CD14-positive monocyte (primary cell): ENCODE measurements around the gene XPO6. TPM values are rescaled to one million over a fixed set of nuclear protein-coding genes. Genes with fewer than 3 reads are reported as not detected.

Experiments
- DNase-seq, 3 donors: peaks; one replicate each; pipeline ENCODE4 v3.0.0-alpha.2; 2011 to 2022
- H2AFZ ChIP-seq: 2 replicates; pipeline ENCODE4 v1.6.0; 2012; ENCODE audit warnings: mild to moderate bottlenecking, low read depth, low read length, inconsistent platforms; ENCODE audit not compliant: insufficient read depth, poor library complexity, severe bottlenecking
- H3K27ac ChIP-seq, 2 donors: 1 replicate in 1 of 2; 2 replicates in 1 of 2; pipeline ENCODE4 v1.5.1; 2012 to 2013; ENCODE audit warnings: low read length in 2 of 2, control low read depth in 1 of 2, inconsistent platforms in 1 of 2, low read depth in 1 of 2, mild to moderate bottlenecking in 1 of 2
- H3K27me3 ChIP-seq, 2 donors: one replicate each; pipeline versions ENCODE4 v1.6.0 to v1.6.1; 2011 to 2013; ENCODE audit warnings: low read length in 2 of 2; ENCODE audit not compliant: control insufficient read depth in 2 of 2, insufficient read depth in 2 of 2
- H3K36me3 ChIP-seq, 2 donors: replicated peaks in 1 of 2; 1 replicate in 1 of 2; 2 replicates in 1 of 2; pipeline versions ENCODE4 v1.5.1 to v1.6.1; 2012 to 2013; ENCODE audit warnings: low read length in 2 of 2, control low read depth in 1 of 2, inconsistent platforms in 1 of 2, mild to moderate bottlenecking in 1 of 2; ENCODE audit not compliant: insufficient read depth in 2 of 2, control insufficient read depth in 1 of 2
- H3K4me1 ChIP-seq, 2 donors: 1 replicate in 1 of 2; 2 replicates in 1 of 2; pipeline versions ENCODE4 v1.5.1 to v1.6.1; 2012 to 2013; ENCODE audit warnings: low read length in 2 of 2, control low read depth in 1 of 2, inconsistent platforms in 1 of 2, mild to moderate bottlenecking in 1 of 2, moderate library complexity in 1 of 2; ENCODE audit not compliant: insufficient read depth in 2 of 2, control insufficient read depth in 1 of 2
- H3K4me2 ChIP-seq: replicated peaks from 2 replicates; pipeline ENCODE3; 2012; ENCODE audit warnings: low read length, moderate library complexity, mild to moderate bottlenecking; ENCODE audit not compliant: poor library complexity, severe bottlenecking; ENCODE audit errors: extremely low read depth
- H3K4me3 ChIP-seq, 3 experiments: fragments of 200-600 bp in 1 of 3; sonication (generic) in 1 of 3; replicated peaks in 1 of 3; 1 replicate in 2 of 3; 2 replicates in 1 of 3; pipeline ENCODE4 v1.5.1; 2011 to 2013; ENCODE audit warnings: low read length in 3 of 3, mild to moderate bottlenecking in 3 of 3, control low read depth in 2 of 3, low read depth in 2 of 3, inconsistent platforms in 1 of 3, moderate library complexity in 1 of 3
- H3K79me2 ChIP-seq: 2 replicates; pipeline ENCODE4 v1.6.0; 2012; ENCODE audit warnings: mild to moderate bottlenecking, control low read depth, inconsistent platforms, low read length, moderate library complexity; ENCODE audit not compliant: insufficient read depth
- H3K9ac ChIP-seq: 2 replicates; pipeline ENCODE4 v1.6.0; 2017; ENCODE audit warnings: low read length, mild to moderate bottlenecking; ENCODE audit not compliant: insufficient read depth, poor library complexity, severe bottlenecking
- H3K9me3 ChIP-seq, 2 donors: replicated peaks in 1 of 2; 1 replicate in 1 of 2; 2 replicates in 1 of 2; pipeline versions ENCODE4 v1.5.1 to v1.6.1; 2012 to 2013; ENCODE audit warnings: low read length in 2 of 2, control low read depth in 1 of 2; ENCODE audit not compliant: control insufficient read depth in 1 of 2, insufficient read depth in 1 of 2
- H4K20me1 ChIP-seq: 2 replicates; pipeline ENCODE4 v1.6.0; 2012; ENCODE audit warnings: mild to moderate bottlenecking, low read length, control low read depth, moderate library complexity; ENCODE audit not compliant: insufficient read depth
- H3K27ac Mint-ChIP-seq, 7 donors: one replicate each; pipeline ENCODE4 v1.8.0; 2020; ENCODE audit warnings: mild to moderate bottlenecking in 7 of 7, mixed read lengths in 7 of 7, moderate library complexity in 6 of 7, inconsistent platforms in 2 of 7
- H3K27me3 Mint-ChIP-seq, 3 donors: one replicate each; pipeline ENCODE4 v1.8.0; 2021 to 2022; ENCODE audit warnings: low read depth in 3 of 3, mild to moderate bottlenecking in 3 of 3, mixed read lengths in 3 of 3, moderate library complexity in 3 of 3, inconsistent platforms in 1 of 3
- H3K36me3 Mint-ChIP-seq, 2 donors: one replicate each; pipeline ENCODE4 v1.8.0; 2020; ENCODE audit warnings: mixed read lengths in 2 of 2, inconsistent platforms in 1 of 2, mild to moderate bottlenecking in 1 of 2
- H3K4me1 Mint-ChIP-seq: one replicate; pipeline ENCODE4 v1.8.0; 2020; ENCODE audit warnings: mild to moderate bottlenecking, mixed read lengths
- H3K4me3 Mint-ChIP-seq, 2 donors: one replicate each; pipeline ENCODE4 v1.8.0; 2020; ENCODE audit warnings: mild to moderate bottlenecking in 2 of 2, mixed read lengths in 2 of 2, moderate library complexity in 1 of 2
- H3K9me3 Mint-ChIP-seq, 7 donors: one replicate each; pipeline ENCODE4 v1.8.0; 2020 to 2022; ENCODE audit warnings: mixed read lengths in 7 of 7, mild to moderate bottlenecking in 6 of 7, moderate library complexity in 6 of 7, inconsistent platforms in 2 of 7
- CTCF ChIP-seq: fragments of 200-600 bp; IDR thresholded peaks from one replicate; pipeline ENCODE4 v1.8.0; 2022; ENCODE audit warnings: antibody characterized with exemption, mild to moderate bottlenecking
- WGBS: methylation state at CpG from one replicate; pipeline ENCODE4 v1.1.5; 2013; ENCODE audit warnings: missing lambda C conversion rate; ENCODE audit not compliant: insufficient coverage; 5-methylcytosine and 5-hydroxymethylcytosine counted together
- intact Hi-C, 2 donors: fragments of 100-400 bp; cut with micrococcal nuclease; formaldehyde crosslinking; loops; one replicate each; pipeline versions ENCODE4 v1.15.0 to v1.15.1; 2023
- polyA plus RNA-seq, 3 donors: library from polyadenylated mRNA; depleted of rRNA in 1 of 3; unstranded in 2 of 3; stranded (reverse) in 1 of 3; fragments of 300-500 nt in 2 of 3; fragments of >200 nt in 1 of 3; fragmentation: Illumina TruSeq in 2 of 3; gene quantifications; 1 replicate in 2 of 3; 2 replicates in 1 of 3; pipeline ENCODE4 v1.2.3, GENCODE V29; 2012 to 2021

Gene XPO6
- polyA plus RNA-seq, 3 donors = 35.7 to 166 (median 38.3) TPM

DNA sequence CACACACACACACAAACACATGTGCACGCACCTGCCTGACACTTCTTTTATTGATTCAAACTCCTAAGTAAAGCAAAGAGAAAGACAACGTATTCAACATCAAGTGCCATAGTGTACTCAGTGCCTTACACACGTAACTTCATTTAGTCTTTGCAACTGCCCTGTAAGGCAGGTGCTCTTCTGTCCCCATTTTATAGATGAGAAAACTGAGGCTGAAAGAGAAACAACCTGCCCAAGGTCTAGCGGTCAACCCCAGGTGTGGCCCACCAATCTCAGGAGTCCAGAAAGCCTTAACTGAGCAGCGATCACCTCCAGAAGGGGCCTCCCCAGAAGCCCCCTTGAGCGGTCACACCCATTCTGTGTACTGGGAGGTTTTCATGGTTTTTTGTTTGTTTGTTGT, 137.9 kb downstream of the XPO6 start:
- Mint-ChIP-seq H3K4me1 (no peaks in the 10 kb centered on the region), H3K4me3 (no peak overlapping the region)
- H2AFZ ChIP-seq = no peak overlapping the region

DNA sequence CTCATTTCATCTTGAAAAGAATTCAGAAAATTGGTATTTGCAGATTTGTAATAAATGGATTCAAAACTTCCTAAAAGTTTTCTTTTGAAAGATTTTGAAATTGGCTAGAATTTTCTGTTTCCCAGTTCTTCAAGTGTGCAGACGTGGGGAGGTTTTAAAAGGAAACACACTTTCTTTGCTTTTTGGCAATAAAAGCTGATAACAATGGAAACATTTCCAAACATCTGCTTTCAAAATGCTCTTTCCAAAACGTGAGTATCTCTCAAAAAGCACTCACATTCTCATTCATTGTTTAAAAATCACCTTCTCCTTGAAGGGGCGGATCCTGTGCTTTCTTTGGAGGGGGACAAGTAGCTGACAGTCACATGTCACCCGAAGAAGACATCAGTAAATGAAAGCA, 139.7 kb downstream of the XPO6 start:
- Histone ChIP-seq H3K36me3 (no peaks in the 10 kb centered on the region), H2AFZ (no peak overlapping the region), H3K9ac (no peak overlapping the region), H3K27me3 (peaks cover 0 to under 1% of the 10 kb centered on the region in 2 donors), H3K4me3 (no peak overlapping the region), H3K4me1 (no peaks in the 10 kb centered on the region), H3K9me3 (no peaks in the 10 kb centered on the region), H4K20me1 (no peaks in the 10 kb centered on the region), H3K79me2 (no peaks in the 10 kb centered on the region), H3K27ac (no peak overlapping the region), H3K4me2 (no peak overlapping the region)
- 80% methylated on average over 1 of the region's 4 CpGs for WGBS
- TF ChIP-seq CTCF = no peak
- DNase-seq = no peak
- Mint-ChIP-seq H3K27ac (no peak overlapping the region), H3K36me3 (no peaks in the 10 kb centered on the region), H3K9me3 (no peaks in the 10 kb centered on the region), H3K27me3 (peaks cover 3 to 9% (median 5%) of the 10 kb centered on the region in 3 donors), H3K4me1 (no peaks in the 10 kb centered on the region), H3K4me3 (no peak overlapping the region)
- intact Hi-C loops = no loop called here

More for the DNA sequence above, 137.9 kb downstream of the XPO6 start:
- TF ChIP-seq CTCF = no peak
- H3K4me2 ChIP-seq = no peak overlapping the region
- intact Hi-C loops = no loop called here
- Mint-ChIP-seq H3K36me3 (no peaks in the 10 kb centered on the region), H3K9me3 (no peaks in the 10 kb centered on the region), H3K27ac (no peak overlapping the region), H3K27me3 (peaks cover 1 to 7% (median 2%) of the 10 kb centered on the region in 3 donors)
- no peak for DNase-seq
- H3K4me3 ChIP-seq = no peak overlapping the region
- H3K9ac ChIP-seq = no peak overlapping the region
- H3K27me3 ChIP-seq = no peaks in the 10 kb centered on the region
- no peaks in the 10 kb centered on the region for H3K79me2 ChIP-seq
- H3K4me1 ChIP-seq = no peaks in the 10 kb centered on the region
- no peaks in the 10 kb centered on the region for H3K9me3 ChIP-seq
- H3K36me3 ChIP-seq = no peaks in the 10 kb centered on the region
- no peak overlapping the region for H3K27ac ChIP-seq
- 97% methylated on average over 3 of the region's 6 CpGs for WGBS
- no peaks in the 10 kb centered on the region for H4K20me1 ChIP-seq
